Thyroid gland (tissue), 4 donors: ENCODE measurements around the gene SCGN. TPM values are rescaled to one million over a fixed set of nuclear protein-coding genes. Genes with fewer than 3 reads are reported as not detected.

Source experiments
- DNase-seq, 2 donors: peaks; one replicate each; pipeline ENCODE4 v3.0.0-alpha.2; 2019
- H3K27ac ChIP-seq, 3 donors: fragments of 200-600 bp; sonication (generic); 1 replicate in 2 of 3; 2 replicates in 1 of 3; pipeline ENCODE4 v1.5.1; 2016 to 2019; ENCODE audit warnings: mild to moderate bottlenecking in 1 of 3, moderate library complexity in 1 of 3
- H3K27me3 ChIP-seq: fragments of 200-600 bp; sonication (generic); one replicate; pipeline ENCODE4 v1.5.1; 2019
- H3K36me3 ChIP-seq, 2 donors: fragments of 200-600 bp; sonication (generic); one replicate each; pipeline ENCODE4 v1.5.1; 2016 to 2019
- H3K4me1 ChIP-seq, 2 donors: fragments of 200-600 bp; sonication (generic); one replicate each; pipeline ENCODE4 v1.5.1; 2017 to 2019
- H3K4me3 ChIP-seq, 3 donors: fragments of 200-600 bp; sonication (generic); replicated peaks in 1 of 3; 1 replicate in 2 of 3; 2 replicates in 1 of 3; pipeline ENCODE4 v1.5.1; 2016; ENCODE audit warnings: mild to moderate bottlenecking in 1 of 3
- H3K9me3 ChIP-seq: fragments of 200-600 bp; sonication (generic); one replicate; pipeline ENCODE4 v1.5.1; 2017
- CTCF ChIP-seq, 6 experiments: fragments of 200-600 bp in 3 of 6; fragments of 450-650 bp in 3 of 6; sonication (generic) in 3 of 6; IDR thresholded peaks; one replicate each; pipeline ENCODE4 v1.5.1; 2016 to 2019; ENCODE audit warnings: antibody characterized with exemption in 6 of 6, mild to moderate bottlenecking in 2 of 6, inconsistent platforms in 1 of 6, moderate library complexity in 1 of 6
- POLR2A ChIP-seq, 2 donors: fragments of 450-650 bp; IDR thresholded peaks; one replicate each; pipeline ENCODE4 v1.6.1; 2017; ENCODE audit warnings: antibody characterized with exemption in 2 of 2, mild to moderate bottlenecking in 2 of 2, moderate library complexity in 1 of 2
- WGBS, 2 donors: methylation state at CpG; one replicate each; pipeline ENCODE4 v1.1.5; 2017; 5-methylcytosine and 5-hydroxymethylcytosine counted together
- intact Hi-C: fragments of 100-400 bp; cut with DNase I; formaldehyde crosslinking; loops from one replicate; pipeline ENCODE4 v1.15.1; 2023
- total RNA-seq, 4 donors: library from RNA; depleted of rRNA; stranded (reverse); fragments of >200 nt; gene quantifications; one replicate each; pipeline ENCODE4 v1.2.3, GENCODE V29; 2016

Gene SCGN, protein sequence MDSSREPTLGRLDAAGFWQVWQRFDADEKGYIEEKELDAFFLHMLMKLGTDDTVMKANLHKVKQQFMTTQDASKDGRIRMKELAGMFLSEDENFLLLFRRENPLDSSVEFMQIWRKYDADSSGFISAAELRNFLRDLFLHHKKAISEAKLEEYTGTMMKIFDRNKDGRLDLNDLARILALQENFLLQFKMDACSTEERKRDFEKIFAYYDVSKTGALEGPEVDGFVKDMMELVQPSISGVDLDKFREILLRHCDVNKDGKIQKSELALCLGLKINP
- 1 to 10 TPM in 2 of 4 donors, not detected in 2; 1.2 to 6.2 TPM for total RNA-seq

- Histone ChIP-seq H3K4me1 (no peaks in the 10 kb centered on the region), H3K27me3 (no peaks in the 10 kb centered on the region), H3K36me3 (no peaks in the 10 kb centered on the region), H3K9me3 (no peaks in the 10 kb centered on the region), H3K4me3 (no peak within 1 kb of the TSS), H3K27ac (no peak within 1 kb of the TSS)
- intact Hi-C loops, result no loop called here
- TF ChIP-seq POLR2A (IDR thresholded peaks at IDR 0.05), result no peak
- no peak for TF ChIP-seq CTCF (IDR thresholded peaks at IDR 0.05)
- peak; percentile 54 to 79 for DNase-seq
- 4 to 5% methylated on average over 22 to 35 of the region's 35 CpGs for WGBS, 2 donors
Observed at GRCh38 chr6:25652007-25652515, at the start of gene SCGN. TSS of gene SCGN (plus strand) at chr6:25652215. CDS start at chr6:25652404, 189 bp downstream.

- WGBS, 2 donors, result 97% methylated on average over 1 of the region's 1 CpG
- no peaks in the 10 kb centered on the region for H3K9me3 ChIP-seq
- no peak overlapping the region for H3K4me3 ChIP-seq
- DNase-seq, result no peak
- H3K4me1 ChIP-seq, result peaks cover 0 to 8% of the 10 kb centered on the region in 2 donors
- no peak overlapping the region for H3K27ac ChIP-seq
- intact Hi-C loops, result loop anchor here (5.0 to 10.0 kb wide), 2 partner anchors 108 to 340 kb away; no protein-coding TSS in a partner anchor
- TF ChIP-seq CTCF (IDR thresholded peaks at IDR 0.05), result no peak
- TF ChIP-seq POLR2A (IDR thresholded peaks at IDR 0.05), result no peak
- H3K27me3 ChIP-seq, result no peaks in the 10 kb centered on the region
- no peaks in the 10 kb centered on the region for H3K36me3 ChIP-seq
Observed at GRCh38 chr6:25602674-25602982, 49.4 kb upstream of the SCGN start.

DNA sequence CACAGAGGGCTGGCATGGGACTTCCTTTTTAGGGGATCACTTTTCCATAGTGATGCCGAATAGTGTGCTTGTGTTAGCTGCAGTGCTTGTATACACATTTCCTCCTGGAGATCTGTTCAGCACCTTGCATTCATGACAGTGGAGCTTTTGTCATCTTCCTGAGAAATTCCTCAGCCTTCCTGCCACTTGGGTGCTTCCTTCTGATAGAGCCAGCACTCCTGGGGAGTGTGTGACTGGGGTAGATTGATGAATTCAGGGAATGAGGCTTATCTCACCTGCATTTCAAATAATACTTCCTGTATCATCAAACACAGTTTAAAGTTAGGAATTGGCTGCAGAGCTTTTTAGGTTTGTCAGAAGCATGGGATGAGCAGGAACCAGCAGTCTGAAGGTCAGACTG, 48.8 kb upstream of the SCGN start:
- intact Hi-C loops, result loop anchor here (5.0 to 10.0 kb wide), 2 partner anchors 108 to 341 kb away; no protein-coding TSS in a partner anchor
- H3K4me3 ChIP-seq, result no peak overlapping the region
- H3K4me1 ChIP-seq, result peaks cover 0 to 8% of the 10 kb centered on the region in 2 donors
- TF ChIP-seq POLR2A (IDR thresholded peaks at IDR 0.05), result no peak
- no peak for TF ChIP-seq CTCF (IDR thresholded peaks at IDR 0.05)
- no peaks in the 10 kb centered on the region for H3K27me3 ChIP-seq
- no peak for DNase-seq
- H3K27ac ChIP-seq, result no peak overlapping the region
- no peaks in the 10 kb centered on the region for H3K9me3 ChIP-seq
- H3K36me3 ChIP-seq, result no peaks in the 10 kb centered on the region
- 93 to 100% methylated on average over 1 of the region's 1 CpG for WGBS, 2 donors

DNA sequence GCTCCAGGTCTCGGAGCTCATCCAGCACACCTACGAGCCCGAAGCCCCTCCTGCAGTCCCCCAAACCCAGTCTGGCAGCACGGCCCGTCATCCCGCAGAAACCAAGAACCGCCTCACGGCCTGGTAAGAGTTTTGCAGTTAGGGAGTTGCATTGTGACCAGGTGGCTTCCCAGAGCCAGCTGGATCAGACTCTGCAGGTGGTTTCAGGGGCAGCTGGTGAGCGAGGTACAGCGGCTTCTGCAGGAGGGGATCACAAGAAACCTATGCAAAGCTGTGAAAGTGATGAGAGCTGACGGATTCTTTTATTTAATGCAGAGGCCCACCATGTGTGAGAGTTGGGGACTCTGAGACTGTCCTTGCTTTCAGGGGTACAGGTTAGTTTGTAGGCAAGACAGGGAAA, 45.9 kb upstream of the SCGN start:
- no peak overlapping the region for H3K27ac ChIP-seq
- H3K27me3 ChIP-seq, result no peaks in the 10 kb centered on the region
- no peak for DNase-seq
- 90 to 92% methylated on average over 10 to 11 of the region's 11 CpGs for WGBS, 2 donors
- no peaks in the 10 kb centered on the region for H3K4me1 ChIP-seq
- peaks cover 0 to 3% of the 10 kb centered on the region in 2 donors for H3K36me3 ChIP-seq
- H3K9me3 ChIP-seq, result no peaks in the 10 kb centered on the region
- intact Hi-C loops, result loop anchor here (10.0 kb wide), 1 partner anchor 111 kb away; no protein-coding TSS in a partner anchor
- no peak for TF ChIP-seq CTCF (IDR thresholded peaks at IDR 0.05)
- TF ChIP-seq POLR2A (IDR thresholded peaks at IDR 0.05), result no peak
- H3K4me3 ChIP-seq, result no peak overlapping the region

GRCh38 chr6:25608558-25609174, 43.3 kb upstream of the SCGN start:
- no peak for TF ChIP-seq CTCF (IDR thresholded peaks at IDR 0.05)
- no peak for TF ChIP-seq POLR2A (IDR thresholded peaks at IDR 0.05)
- no peak overlapping the region for H3K27ac ChIP-seq
- H3K36me3 ChIP-seq, result peaks cover 0 to 3% of the 10 kb centered on the region in 2 donors
- no peaks in the 10 kb centered on the region for H3K27me3 ChIP-seq
- no peaks in the 10 kb centered on the region for H3K4me1 ChIP-seq
- no peak overlapping the region for H3K4me3 ChIP-seq
- WGBS, 2 donors, result 93 to 96% methylated on average over 5 of the region's 5 CpGs
- intact Hi-C loops, result loop anchor here (10.0 kb wide), 1 partner anchor 114 kb away; no protein-coding TSS in a partner anchor
- H3K9me3 ChIP-seq, result no peaks in the 10 kb centered on the region
- DNase-seq, result no peak
